Measurements from ENCODE around the gene ANKS1B.

ANKS1B gene

DNA sequence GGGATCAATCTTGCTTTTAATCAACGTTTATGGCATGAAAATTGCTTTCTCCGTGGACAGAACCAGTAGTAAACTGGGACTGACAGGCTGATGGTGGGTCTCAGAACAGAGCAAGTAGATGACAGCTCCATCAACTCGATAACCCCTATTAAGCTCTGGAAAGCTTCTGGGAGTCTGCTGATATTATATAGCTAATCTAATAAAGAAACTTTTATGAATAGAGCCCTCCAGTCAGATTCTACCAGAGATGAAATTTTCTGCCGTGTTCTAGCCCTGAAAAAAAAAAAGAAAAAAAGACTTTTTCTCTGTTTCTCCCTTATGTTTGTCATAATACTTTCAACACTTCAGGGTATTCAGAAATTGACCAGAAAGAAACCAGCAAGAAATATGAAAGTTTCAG lies 1168.0 kb downstream of the ANKS1B start:
- ChIA-PET POLR2A (ENCODE audit: low non-redundant PET) (no interaction called here), CTCF (no interaction called here)
- TF ChIP-seq, protein P1, sequence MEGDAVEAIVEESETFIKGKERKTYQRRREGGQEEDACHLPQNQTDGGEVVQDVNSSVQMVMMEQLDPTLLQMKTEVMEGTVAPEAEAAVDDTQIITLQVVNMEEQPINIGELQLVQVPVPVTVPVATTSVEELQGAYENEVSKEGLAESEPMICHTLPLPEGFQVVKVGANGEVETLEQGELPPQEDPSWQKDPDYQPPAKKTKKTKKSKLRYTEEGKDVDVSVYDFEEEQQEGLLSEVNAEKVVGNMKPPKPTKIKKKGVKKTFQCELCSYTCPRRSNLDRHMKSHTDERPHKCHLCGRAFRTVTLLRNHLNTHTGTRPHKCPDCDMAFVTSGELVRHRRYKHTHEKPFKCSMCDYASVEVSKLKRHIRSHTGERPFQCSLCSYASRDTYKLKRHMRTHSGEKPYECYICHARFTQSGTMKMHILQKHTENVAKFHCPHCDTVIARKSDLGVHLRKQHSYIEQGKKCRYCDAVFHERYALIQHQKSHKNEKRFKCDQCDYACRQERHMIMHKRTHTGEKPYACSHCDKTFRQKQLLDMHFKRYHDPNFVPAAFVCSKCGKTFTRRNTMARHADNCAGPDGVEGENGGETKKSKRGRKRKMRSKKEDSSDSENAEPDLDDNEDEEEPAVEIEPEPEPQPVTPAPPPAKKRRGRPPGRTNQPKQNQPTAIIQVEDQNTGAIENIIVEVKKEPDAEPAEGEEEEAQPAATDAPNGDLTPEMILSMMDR (conservative IDR thresholded peaks at IDR 0.05; ENCODE audit: low read depth): no peak
- no peak for DNase-seq (ENCODE audit: low spot score)
- H3K27ac ChIP-seq: no peak overlapping the region

DNA sequence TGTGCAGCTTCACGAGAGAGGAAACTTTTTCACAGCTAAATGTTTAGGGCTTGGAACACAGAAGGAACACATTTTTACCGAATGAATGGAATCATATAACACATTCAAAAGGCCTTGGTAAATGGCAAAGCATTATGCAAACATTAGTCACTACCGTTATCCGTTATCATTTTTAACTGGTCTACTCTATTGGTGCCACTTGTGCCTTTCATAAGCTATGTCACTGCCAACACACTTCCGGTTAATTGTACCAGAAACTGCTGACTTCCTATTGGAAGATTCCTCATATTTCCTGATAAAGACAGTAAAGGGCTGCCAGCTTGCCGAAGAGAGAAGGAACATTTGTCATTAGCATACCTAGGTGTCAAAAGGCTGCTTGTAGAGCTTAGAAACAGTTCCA lies 1170.5 kb downstream of the ANKS1B start:
- no peak for DNase-seq (ENCODE audit: low spot score)
- H3K27ac ChIP-seq: no peak overlapping the region
- ChIA-PET CTCF (interaction anchor here (0.6 kb wide), 1 partner anchor 95 kb away, joined by 5 read pairs; no protein-coding TSS in a partner anchor), POLR2A (ENCODE audit: low non-redundant PET) (no interaction called here)
- TF ChIP-seq, protein P1 (conservative IDR thresholded peaks at IDR 0.05; ENCODE audit: low read depth): no peak

DNA sequence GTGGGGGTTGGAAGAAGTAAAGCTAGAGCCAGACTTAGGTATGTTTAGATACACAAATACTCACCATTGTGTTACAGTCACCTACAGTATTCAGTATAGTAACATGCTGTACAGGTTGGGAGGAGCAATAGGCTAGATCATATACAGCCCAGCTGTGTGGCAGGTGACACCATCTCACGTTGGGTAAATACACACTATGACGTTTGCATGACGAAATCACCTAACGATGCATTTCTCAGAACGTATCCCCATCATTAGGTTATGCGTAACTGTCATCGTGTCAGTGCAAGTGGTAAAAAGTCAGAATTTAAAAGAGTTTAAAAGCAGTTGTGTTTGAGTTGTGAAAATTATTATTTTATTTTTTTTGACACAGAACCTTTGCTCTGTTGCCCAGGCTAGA lies 1172.5 kb downstream of the ANKS1B start:
- no peak for DNase-seq (ENCODE audit: low spot score)
- TF ChIP-seq, protein P1 (conservative IDR thresholded peaks at IDR 0.05; ENCODE audit: low read depth): no peak
- POLR2A ChIA-PET (ENCODE audit: low non-redundant PET): no interaction called here
- no peak overlapping the region for H3K27ac ChIP-seq
- CTCF ChIA-PET: no interaction called here

DNA sequence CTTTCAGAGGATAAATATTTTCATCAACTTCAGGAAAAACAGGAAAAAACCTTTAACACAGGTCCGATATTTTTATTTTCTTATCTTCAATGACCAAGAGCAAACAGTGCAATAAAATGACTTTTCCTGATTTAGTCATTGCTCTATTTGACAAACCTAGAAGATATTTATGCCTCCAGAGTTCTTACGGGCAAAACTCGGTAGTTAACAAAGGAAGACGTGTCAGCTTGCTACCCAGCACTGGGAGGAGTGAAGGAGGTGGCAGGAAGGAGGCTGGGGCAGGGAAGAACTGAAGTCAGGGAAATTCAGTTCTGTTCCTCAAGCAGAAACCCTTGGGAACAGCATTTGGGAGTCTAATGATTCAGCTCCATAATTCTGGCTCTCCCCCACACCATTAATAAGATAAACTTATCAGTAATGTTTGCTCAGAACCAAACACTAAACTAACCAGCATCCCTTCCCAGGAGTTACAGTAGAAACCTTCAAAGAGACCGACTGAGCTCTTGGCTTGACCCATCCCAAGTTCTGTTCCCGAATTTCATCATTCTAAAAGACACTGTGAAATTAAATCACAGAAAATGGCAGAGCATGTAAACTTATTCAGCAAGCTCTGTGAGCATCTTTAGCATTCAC lies 1176.4 kb downstream of the ANKS1B start:
- no peak overlapping the region for H3K27ac ChIP-seq
- no peak for DNase-seq (ENCODE audit: low spot score)
- TF ChIP-seq, protein P1 (conservative IDR thresholded peaks at IDR 0.05; ENCODE audit: low read depth): no peak
- CTCF ChIA-PET: interaction anchor here (0.9 to 1.0 kb wide), 2 partner anchors 32 to 38 kb away, joined by 3 read pairs; no protein-coding TSS in a partner anchor
- POLR2A ChIA-PET (ENCODE audit: low non-redundant PET): no interaction called here

DNA sequence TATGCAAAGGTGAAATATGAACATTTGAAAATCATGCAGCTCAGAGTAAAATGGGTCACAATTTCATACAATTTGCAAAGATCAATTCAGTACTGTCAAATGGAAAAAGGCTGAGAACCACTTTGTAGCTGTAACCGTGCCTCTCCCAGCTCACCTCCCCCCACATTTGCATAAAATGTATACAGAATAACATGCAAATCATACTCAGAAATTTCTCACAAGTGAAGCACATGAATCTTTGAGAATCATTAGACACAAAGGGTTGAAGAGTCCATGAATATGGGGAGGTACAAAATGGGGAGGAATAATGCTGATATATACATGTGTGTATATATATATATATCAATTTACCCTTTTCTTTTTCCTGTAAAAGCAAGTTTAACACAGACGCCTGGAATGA lies 1177.5 kb downstream of the ANKS1B start:
- POLR2A ChIA-PET (ENCODE audit: low non-redundant PET): no interaction called here
- CTCF ChIA-PET: interaction anchor here (0.6 kb wide), 1 partner anchor 105 kb away, joined by 4 read pairs; no protein-coding TSS in a partner anchor
- no peak for DNase-seq (ENCODE audit: low spot score)
- TF ChIP-seq, protein P1 (conservative IDR thresholded peaks at IDR 0.05; ENCODE audit: low read depth): no peak
- H3K27ac ChIP-seq: no peak overlapping the region

DNA sequence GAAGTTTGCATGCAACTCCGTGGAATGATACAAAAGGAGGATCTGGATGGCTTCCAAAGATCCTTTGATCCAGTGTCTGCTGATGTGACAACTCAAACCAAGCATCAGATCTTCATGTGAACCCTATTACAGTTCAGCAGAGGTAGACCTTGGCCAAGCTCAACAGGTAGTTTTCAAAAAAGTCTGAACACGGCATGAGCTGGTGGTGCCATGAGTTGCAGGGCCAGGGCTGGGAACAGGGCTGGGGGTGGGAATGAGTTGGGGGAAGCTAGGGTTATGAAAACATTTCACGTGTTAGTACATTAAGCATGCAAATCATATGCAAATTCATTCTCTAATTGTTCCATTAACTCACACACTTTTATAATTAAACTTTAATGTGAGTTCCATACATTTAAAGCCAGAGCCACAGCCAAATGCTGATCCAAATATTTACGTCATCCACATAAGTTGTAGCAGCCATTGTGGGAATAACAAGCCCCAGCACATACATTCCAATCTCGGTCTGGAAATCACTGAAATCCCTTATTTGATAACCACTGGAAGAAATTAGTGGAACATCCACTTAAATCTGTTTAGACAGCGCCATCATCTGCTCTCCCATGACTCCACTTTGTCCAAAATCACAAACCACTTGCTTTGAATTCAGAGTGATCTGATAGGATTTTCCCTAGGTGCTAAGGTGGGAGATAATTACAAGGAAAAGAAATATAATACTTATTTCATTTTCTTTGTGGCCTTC lies 1181.1 kb downstream of the ANKS1B start:
- no peak overlapping the region for H3K27ac ChIP-seq
- ChIA-PET POLR2A (ENCODE audit: low non-redundant PET) (no interaction called here), CTCF (interaction anchor here (0.8 kb wide), 1 partner anchor 25 kb away, joined by 6 read pairs; no protein-coding TSS in a partner anchor)
- no peak for DNase-seq (ENCODE audit: low spot score)
- TF ChIP-seq, protein P1 (conservative IDR thresholded peaks at IDR 0.05; ENCODE audit: low read depth): no peak
